ENCODE data around the gene PRPS1.

DNA sequence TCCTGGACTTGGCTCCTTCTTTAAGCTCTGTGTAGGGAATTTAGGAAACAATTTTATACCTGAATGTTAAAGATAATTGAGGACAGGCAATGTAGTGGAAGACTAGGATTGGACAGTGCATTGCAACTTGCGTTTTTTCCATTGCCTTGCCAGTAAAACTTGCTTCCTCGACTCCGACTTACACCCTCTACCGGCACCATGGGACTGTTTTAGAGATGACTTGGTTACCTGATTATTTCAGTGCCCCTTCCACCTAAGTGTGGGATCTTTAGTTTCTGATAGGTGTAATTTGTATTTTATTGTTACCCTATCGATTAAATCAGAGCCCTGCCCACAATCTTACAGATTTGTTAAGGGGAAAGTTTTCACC is 1.2 kb downstream of the PRPS1 start:
- TF ChIP-seq, protein P1, sequence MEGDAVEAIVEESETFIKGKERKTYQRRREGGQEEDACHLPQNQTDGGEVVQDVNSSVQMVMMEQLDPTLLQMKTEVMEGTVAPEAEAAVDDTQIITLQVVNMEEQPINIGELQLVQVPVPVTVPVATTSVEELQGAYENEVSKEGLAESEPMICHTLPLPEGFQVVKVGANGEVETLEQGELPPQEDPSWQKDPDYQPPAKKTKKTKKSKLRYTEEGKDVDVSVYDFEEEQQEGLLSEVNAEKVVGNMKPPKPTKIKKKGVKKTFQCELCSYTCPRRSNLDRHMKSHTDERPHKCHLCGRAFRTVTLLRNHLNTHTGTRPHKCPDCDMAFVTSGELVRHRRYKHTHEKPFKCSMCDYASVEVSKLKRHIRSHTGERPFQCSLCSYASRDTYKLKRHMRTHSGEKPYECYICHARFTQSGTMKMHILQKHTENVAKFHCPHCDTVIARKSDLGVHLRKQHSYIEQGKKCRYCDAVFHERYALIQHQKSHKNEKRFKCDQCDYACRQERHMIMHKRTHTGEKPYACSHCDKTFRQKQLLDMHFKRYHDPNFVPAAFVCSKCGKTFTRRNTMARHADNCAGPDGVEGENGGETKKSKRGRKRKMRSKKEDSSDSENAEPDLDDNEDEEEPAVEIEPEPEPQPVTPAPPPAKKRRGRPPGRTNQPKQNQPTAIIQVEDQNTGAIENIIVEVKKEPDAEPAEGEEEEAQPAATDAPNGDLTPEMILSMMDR (conservative IDR thresholded peaks at IDR 0.05 in 1 of 2, IDR thresholded peaks at IDR 0.05 in 1 of 2; ENCODE audit: low read depth in 1 of 2, low read length in 2 of 2): peak; percentile 19 to 46
- TF ChIP-seq EZH2 (IDR thresholded peaks at IDR 0.05; ENCODE audit: low read length, missing control alignments): no peak

All from fibroblast of lung (primary cell).